Activated T-cell treated with anti-CD3 and anti-CD28 coated beads, Interleukin-2, amount 50 U/mL, for 1 hour (primary cell): ENCODE results near the gene DENND11.

Source experiments
- DNase-seq: peaks from one replicate; pipeline ENCODE4 v3.0.0-alpha.2; 2020

The DENND11 gene

GRCh38 chr7:141702047-141702567 is at the start of gene DENND11:
TSS of gene DENND11 (minus strand) at chr7:141702166. CDS start at chr7:141702153, 13 bp downstream.
- DNase-seq: peak; percentile 68

- no peak for DNase-seq
Observed at GRCh38 chr7:141748396-141748795, 46.4 kb upstream of the DENND11 start.

GRCh38 chr7:141744131-141744530 is 42.2 kb upstream of the DENND11 start:
- DNase-seq: no peak

- DNase-seq: no peak
Observed at GRCh38 chr7:141742229-141742628, 40.3 kb upstream of the DENND11 start.

- no peak for DNase-seq
Observed at GRCh38 chr7:141739250-141739649, 37.3 kb upstream of the DENND11 start.

- no peak for DNase-seq
Observed at GRCh38 chr7:141738592-141739013, 36.6 kb upstream of the DENND11 start.

GRCh38 chr7:141737836-141738591 is 36.0 kb upstream of the DENND11 start, which contains the start of gene SSBP1:
TSS of gene SSBP1 (plus strand) at chr7:141738358. CDS start at chr7:141739167, 809 bp downstream.
- DNase-seq: peak; percentile 89

- DNase-seq: peak; percentile 37
Observed at GRCh38 chr7:141737118-141737835, 35.3 kb upstream of the DENND11 start.

GRCh38 chr7:141731476-141732149 is 29.6 kb upstream of the DENND11 start:
- DNase-seq: no peak

- DNase-seq: no peak
Observed at GRCh38 chr7:141729020-141729419, 27.1 kb upstream of the DENND11 start.

- no peak for DNase-seq
Observed at GRCh38 chr7:141722529-141722928, 20.6 kb upstream of the DENND11 start.

- no peak for DNase-seq
Observed at GRCh38 chr7:141717450-141717849, 15.5 kb upstream of the DENND11 start.

GRCh38 chr7:141715794-141716689 is 14.1 kb upstream of the DENND11 start:
- DNase-seq: no peak

- no peak for DNase-seq
Observed at GRCh38 chr7:141715018-141715417, 13.1 kb upstream of the DENND11 start.

- no peak for DNase-seq
Observed at GRCh38 chr7:141714571-141714970, 12.6 kb upstream of the DENND11 start.

- DNase-seq: no peak
Observed at GRCh38 chr7:141713890-141714289, 11.9 kb upstream of the DENND11 start.

GRCh38 chr7:141712603-141713255 is 10.8 kb upstream of the DENND11 start:
- no peak for DNase-seq

- DNase-seq: no peak
Observed at GRCh38 chr7:141710301-141710700, 8.3 kb upstream of the DENND11 start.

- DNase-seq: no peak
Observed at GRCh38 chr7:141709749-141710148, 7.8 kb upstream of the DENND11 start.

- DNase-seq: no peak
Observed at GRCh38 chr7:141709318-141709717, 7.4 kb upstream of the DENND11 start.

GRCh38 chr7:141708351-141708750 is 6.4 kb upstream of the DENND11 start, which contains the start of gene WEE2:
TSS of gene WEE2 (plus strand) at chr7:141708353. CDS start at chr7:141708759, 406 bp downstream.
- no peak for DNase-seq
